Measurements from ENCODE around the gene DUS2. TPM values are rescaled to one million over a fixed set of nuclear protein-coding genes. Genes with fewer than 3 reads are reported as not detected.
A peak's percentile ranks its signal among the peaks of the same experiment; 100 is the strongest.
"Not testable (repeated sequence)": the region's sequence is repeated elsewhere in the genome, so short reads cannot be mapped to it uniquely, and the experiment has no call there.

Gene DUS2
- total RNA-seq, 1 donor from 2014 or later, result 24.1 TPM

DNA sequence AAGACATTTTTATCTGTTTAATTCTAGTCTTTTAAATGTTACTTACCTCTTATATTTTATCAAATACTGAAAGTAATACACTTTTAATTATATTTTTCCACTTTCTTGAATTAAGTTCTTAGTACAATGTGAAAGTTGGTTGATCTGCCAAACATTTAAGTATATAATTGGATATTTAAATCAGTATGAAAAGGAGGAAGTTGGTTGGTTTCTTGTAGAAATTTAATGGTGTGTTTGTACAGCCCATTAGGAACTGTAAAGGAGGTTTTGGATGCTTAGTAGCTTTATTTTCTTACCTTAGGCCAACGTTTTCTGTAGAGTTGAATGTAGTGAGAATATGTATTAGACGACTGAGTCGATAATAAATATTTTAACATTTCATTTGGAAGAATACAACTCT, 67.4 kb downstream of the DUS2 start:
- TF ChIP-seq, protein P1, sequence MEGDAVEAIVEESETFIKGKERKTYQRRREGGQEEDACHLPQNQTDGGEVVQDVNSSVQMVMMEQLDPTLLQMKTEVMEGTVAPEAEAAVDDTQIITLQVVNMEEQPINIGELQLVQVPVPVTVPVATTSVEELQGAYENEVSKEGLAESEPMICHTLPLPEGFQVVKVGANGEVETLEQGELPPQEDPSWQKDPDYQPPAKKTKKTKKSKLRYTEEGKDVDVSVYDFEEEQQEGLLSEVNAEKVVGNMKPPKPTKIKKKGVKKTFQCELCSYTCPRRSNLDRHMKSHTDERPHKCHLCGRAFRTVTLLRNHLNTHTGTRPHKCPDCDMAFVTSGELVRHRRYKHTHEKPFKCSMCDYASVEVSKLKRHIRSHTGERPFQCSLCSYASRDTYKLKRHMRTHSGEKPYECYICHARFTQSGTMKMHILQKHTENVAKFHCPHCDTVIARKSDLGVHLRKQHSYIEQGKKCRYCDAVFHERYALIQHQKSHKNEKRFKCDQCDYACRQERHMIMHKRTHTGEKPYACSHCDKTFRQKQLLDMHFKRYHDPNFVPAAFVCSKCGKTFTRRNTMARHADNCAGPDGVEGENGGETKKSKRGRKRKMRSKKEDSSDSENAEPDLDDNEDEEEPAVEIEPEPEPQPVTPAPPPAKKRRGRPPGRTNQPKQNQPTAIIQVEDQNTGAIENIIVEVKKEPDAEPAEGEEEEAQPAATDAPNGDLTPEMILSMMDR (conservative IDR thresholded peaks at IDR 0.05), result no peak
- no peaks in the 10 kb centered on the region for H3K27me3 Mint-ChIP-seq
- no peaks in the 10 kb centered on the region for H3K36me3 Mint-ChIP-seq
- H3K4me1 Mint-ChIP-seq (ENCODE audit: unreplicated experiment), result peaks cover 46% of the 10 kb centered on the region
- H3K4me3 Mint-ChIP-seq, result no peak overlapping the region
- no peaks in the 10 kb centered on the region for H3K9me3 Mint-ChIP-seq
- DNase-seq (ENCODE audit: extremely low spot score, unreplicated experiment), result no peak
- peak overlapping the region; percentile 0 for H3K27ac Mint-ChIP-seq

DNA sequence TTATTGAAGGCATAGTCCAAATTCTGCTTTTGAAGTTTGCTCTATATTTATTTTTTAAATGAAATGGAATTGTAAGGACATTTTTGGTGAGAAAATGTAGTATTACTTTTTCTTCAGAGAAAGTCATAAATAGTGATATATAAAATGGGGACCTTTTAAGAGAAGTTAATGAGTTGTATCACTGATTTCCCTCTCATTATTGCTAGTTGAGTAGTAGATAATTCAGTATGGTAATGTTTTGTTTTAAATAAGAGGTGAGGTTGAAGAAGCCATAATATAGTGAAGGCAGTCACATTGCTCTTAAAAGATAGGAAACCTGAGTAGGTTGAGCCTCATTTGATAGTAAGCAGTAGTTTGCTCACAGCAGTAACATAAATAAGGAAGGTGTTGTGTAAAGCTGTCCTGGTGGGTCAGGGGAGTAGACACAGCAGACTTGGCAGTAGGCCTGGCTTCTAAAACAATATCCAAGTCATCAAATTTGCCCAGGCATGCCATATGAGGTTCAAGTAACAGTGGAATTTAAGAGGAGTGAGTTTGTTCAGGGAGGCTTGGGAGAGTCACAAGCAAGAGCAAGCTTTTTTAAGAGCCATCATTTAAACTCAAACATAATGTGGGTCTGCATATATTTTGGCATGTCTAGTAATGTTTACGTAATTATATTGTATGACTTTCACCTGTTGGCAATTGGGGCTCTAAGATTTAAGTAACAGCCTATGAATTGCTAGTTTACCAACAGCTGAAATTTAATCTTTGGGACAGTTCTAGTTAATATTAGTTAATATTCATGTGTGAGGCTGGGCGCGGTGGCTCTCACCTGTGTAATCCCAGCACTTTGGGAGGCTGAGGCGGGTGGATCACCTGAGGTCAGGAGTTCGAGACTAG, 68.5 kb downstream of the DUS2 start:
- Mint-ChIP-seq H3K36me3 (no peaks in the 10 kb centered on the region), H3K4me3 (no peak overlapping the region), H3K9me3 (no peaks in the 10 kb centered on the region), H3K27me3 (no peaks in the 10 kb centered on the region), H3K27ac (peak overlapping the region; percentile 30), H3K4me1 (ENCODE audit: unreplicated experiment) (peaks cover 44% of the 10 kb centered on the region)
- no peak for DNase-seq (ENCODE audit: extremely low spot score, unreplicated experiment)
- TF ChIP-seq, protein P1 (conservative IDR thresholded peaks at IDR 0.05), result no peak

DNA sequence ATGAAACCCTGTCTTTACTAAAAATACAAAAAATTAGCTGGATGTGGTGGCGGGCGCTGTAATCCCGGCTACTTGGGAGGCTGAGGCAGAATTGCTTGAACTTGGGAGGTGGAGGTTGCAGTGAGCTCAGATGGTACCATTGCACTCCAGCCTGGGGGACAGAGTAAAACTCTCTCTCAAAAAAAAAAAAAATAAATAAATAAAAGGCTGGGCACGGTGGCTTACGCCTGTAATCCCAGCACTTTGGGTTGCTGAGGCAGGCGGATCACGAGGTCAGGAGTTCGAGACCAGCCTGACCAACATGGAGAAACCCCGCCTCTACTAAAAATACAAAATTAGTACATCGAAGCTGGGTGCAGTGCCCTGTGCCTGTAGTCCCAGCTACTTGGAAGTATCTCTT, 69.2 kb downstream of the DUS2 start:
- H3K27me3 Mint-ChIP-seq; H3K27ac Mint-ChIP-seq; H3K4me3 Mint-ChIP-seq; H3K36me3 Mint-ChIP-seq; DNase-seq (ENCODE audit: extremely low spot score, unreplicated experiment); H3K9me3 Mint-ChIP-seq: not testable (repeated sequence)
- H3K4me1 Mint-ChIP-seq (ENCODE audit: unreplicated experiment), result peaks cover 40% of the 10 kb centered on the region

DNA sequence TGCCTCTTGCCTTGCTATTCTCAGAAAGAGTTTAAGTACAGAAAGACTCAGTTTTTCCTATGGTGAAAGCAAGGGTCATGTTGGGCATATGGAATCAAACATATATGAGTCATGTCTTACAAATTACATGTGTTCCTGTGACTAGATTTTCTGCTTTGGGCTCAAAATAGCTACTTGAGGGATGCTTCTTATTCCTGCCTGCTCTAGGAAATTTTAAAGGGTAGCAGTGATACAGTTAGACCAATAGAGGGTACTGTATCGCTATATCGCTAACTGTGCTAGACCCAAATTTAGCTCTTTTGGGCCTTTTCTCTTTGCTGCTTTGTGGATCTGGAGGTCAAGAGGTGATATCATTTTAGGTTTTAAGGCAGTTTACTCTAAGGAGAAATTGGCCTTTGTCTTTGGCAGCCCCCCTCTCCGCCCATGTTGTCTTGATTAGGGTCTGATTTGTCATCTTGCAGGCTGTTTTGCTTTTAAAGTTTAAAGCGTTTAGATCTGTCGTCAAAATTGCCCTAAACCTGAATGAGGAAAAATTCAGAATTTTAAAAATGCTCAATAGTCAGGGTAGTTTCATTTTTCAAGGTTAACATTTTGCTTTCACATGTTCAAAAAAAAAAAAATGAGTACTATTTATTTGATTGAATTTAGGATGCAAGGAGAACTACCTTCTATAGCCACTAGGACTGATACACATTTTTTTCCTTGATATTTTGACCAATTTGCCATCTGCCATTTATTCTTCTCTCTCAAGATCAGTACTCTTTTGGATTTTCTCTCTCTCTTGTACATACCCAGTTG, 70.9 kb downstream of the DUS2 start:
- DNase-seq (ENCODE audit: extremely low spot score, unreplicated experiment), result no peak
- H3K9me3 Mint-ChIP-seq, result no peaks in the 10 kb centered on the region
- TF ChIP-seq, protein P1 (conservative IDR thresholded peaks at IDR 0.05), result peak; percentile 72
- H3K27me3 Mint-ChIP-seq, result no peaks in the 10 kb centered on the region
- H3K4me3 Mint-ChIP-seq, result no peak overlapping the region
- H3K27ac Mint-ChIP-seq, result peak overlapping the region; percentile 4
- no peaks in the 10 kb centered on the region for H3K36me3 Mint-ChIP-seq
- peaks cover 34% of the 10 kb centered on the region for H3K4me1 Mint-ChIP-seq (ENCODE audit: unreplicated experiment)

DNA sequence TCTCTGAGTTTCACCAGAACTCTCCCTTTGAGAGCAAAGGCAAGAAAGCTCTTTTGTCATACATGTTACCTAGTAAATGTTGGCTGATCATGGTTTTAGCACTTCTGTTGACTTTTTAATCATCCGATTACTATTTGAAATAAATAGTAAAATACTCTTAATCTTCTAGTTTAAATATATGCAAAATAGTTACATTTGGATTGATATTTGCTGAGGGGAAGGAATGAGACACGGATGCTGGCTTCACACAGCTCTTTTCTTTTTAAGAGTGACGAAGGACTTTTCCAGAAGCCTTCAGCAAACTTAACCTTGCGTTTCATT, 71.5 kb downstream of the DUS2 start:
- no peak overlapping the region for H3K4me3 Mint-ChIP-seq
- no peaks in the 10 kb centered on the region for H3K36me3 Mint-ChIP-seq
- H3K27me3 Mint-ChIP-seq, result no peaks in the 10 kb centered on the region
- DNase-seq (ENCODE audit: extremely low spot score, unreplicated experiment), result no peak
- H3K4me1 Mint-ChIP-seq (ENCODE audit: unreplicated experiment), result peaks cover 32% of the 10 kb centered on the region
- no peaks in the 10 kb centered on the region for H3K9me3 Mint-ChIP-seq
- H3K27ac Mint-ChIP-seq, result no peak overlapping the region
- TF ChIP-seq, protein P1 (conservative IDR thresholded peaks at IDR 0.05), result peak; percentile 41

DNA sequence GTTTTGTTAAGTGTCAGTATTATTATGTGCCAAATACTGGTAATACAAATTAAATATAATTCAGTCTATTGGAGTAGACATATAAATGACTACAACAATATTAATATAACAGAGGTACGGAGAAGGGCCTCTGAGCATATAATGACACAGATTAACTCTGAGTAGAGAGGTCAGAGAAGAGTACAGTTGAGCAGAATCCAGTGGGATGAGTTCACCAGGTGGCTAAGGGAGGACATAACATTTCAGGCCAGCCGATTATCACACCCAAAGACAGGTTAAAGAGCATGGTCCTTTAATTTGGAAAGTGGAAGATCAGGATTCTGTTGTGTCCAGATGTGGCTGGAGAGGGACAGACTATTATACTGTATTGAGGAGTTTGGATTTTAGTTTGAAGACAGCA, 73.4 kb downstream of the DUS2 start:
- Mint-ChIP-seq H3K4me1 (ENCODE audit: unreplicated experiment) (peaks cover 22% of the 10 kb centered on the region), H3K27me3 (no peaks in the 10 kb centered on the region), H3K27ac (no peak overlapping the region), H3K4me3 (no peak overlapping the region), H3K9me3 (no peaks in the 10 kb centered on the region), H3K36me3 (no peaks in the 10 kb centered on the region)
- TF ChIP-seq, protein P1 (conservative IDR thresholded peaks at IDR 0.05), result no peak
- DNase-seq (ENCODE audit: extremely low spot score, unreplicated experiment), result no peak
